ENCODE measurements around the gene SRXN1.

- TF ChIP-seq BHLHE40 (IDR thresholded peaks at IDR 0.05; ENCODE audit: borderline replicate concordance) (no peak), ELF4 (IDR thresholded peaks at IDR 0.05) (no peak), PKNOX1 (IDR thresholded peaks at IDR 0.05) (no peak), ARNT (IDR thresholded peaks at IDR 0.05) (no peak), TARDBP (IDR thresholded peaks at IDR 0.05) (no peak), FOXM1 (IDR thresholded peaks at IDR 0.05; ENCODE audit: borderline replicate concordance) (no peak), SP1 (IDR thresholded peaks at IDR 0.05) (no peak)
Measured at GRCh38 chr20:658731-659291, 5.8 kb upstream of the SRXN1 start.

All from HEK293T (cell line).